Effector CD4-positive, alpha-beta T cell (primary cell): ENCODE measurements around the gene NFKB1.
"Not testable (repeated sequence)": the region's sequence is repeated elsewhere in the genome, so short reads cannot be mapped to it uniquely, and the experiment has no call there.

Experiments
- DNase-seq: peaks from one replicate; pipeline ENCODE4 v3.0.0-alpha.2; 2020

The NFKB1 gene

GRCh38 chr4:102534845-102535244, 33.7 kb downstream of the NFKB1 start:
- no peak for DNase-seq

GRCh38 chr4:102535398-102536082, 34.4 kb downstream of the NFKB1 start:
- DNase-seq = no peak

GRCh38 chr4:102536768-102537167, 35.6 kb downstream of the NFKB1 start:
- DNase-seq = no peak

GRCh38 chr4:102537269-102537668, 36.1 kb downstream of the NFKB1 start:
- no peak for DNase-seq

GRCh38 chr4:102541697-102542096, 40.5 kb downstream of the NFKB1 start:
- DNase-seq = no peak

DNA sequence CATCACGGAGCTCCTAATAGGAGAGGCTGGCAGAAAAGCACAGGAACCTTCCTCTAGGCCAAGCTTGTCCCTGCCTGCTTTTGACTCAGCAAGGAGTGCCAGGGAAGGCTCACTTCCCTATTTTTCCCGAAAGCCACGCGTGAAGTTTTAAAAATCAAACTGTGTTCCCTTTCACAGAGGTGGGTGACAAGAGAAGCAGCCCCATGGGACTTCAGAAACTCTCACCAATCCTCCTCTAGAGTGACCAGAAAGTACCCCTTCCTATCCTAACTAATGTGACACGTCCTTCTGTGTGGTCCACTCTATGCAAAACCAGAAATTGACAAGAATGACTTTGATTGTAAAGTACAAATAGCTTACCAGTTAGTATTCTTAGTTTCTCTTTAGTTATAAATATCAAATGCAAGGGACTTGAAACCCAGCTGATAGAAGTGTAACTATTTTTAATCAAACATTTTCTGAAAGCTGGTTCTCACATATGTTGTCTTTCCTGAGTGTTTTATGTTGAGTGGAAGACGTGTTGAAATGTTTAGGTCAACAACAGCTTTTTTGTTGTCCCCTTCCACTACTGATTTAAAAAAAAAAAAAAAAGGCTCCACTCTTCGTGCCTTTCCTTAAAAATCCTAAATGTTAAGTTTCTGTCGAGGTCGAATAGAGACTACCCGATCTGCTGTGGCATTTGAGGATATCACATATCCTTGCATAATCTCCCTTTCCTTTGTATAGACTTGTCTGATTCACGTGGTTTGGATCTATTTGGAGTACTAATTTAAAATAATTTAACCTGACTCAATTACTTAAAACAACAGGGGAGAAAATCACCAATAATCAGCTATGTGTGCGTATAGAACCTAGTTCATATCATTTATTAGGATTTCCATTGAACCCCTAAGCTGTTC, 42.1 kb downstream of the NFKB1 start:
- no peak for DNase-seq

GRCh38 chr4:102546635-102547034, 45.5 kb downstream of the NFKB1 start:
- no peak for DNase-seq

- no peak for DNase-seq
Measured at GRCh38 chr4:102547973-102548372, 46.8 kb downstream of the NFKB1 start.

- no peak for DNase-seq
Measured at GRCh38 chr4:102551958-102552565, 50.9 kb downstream of the NFKB1 start.

DNA sequence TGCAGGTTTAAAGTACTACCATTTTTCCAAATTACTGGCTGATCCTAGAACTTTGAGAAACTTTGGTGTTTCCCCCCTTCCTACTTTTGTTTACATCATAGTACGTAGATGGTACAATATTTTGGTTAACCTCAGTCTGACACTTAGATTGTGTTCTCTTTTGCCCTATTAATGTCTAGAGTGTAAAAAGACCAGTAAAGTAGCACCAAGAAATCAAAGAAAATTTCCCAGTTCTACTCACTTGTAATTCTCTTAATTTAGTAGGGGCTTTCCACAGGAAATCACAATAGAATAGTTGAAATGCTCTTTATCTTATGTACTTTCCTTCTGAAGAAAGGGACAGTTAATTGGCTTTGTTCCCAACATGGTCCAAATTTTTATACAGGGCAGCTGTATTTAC, 51.6 kb downstream of the NFKB1 start:
- DNase-seq = no peak

DNA sequence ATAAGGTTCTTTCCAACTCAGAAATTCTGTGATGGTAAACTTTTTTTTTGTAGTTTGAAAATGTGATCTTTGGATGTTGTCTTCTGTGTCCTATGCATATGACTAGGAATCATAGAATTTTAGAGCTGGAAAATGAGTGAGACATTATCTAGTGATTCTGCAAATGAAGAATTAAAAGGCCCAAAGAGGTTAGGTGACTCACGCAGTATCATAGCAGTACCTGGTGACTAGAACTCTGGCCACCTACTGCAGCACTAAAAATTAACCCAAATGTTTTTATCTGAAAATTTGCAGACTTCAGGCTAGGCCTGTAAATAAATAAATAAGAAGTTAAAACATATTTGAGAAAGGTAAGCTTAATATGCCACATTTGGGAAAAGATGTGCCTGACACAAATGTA, 52.8 kb downstream of the NFKB1 start:
- DNase-seq = no peak

GRCh38 chr4:102554482-102554881, 53.3 kb downstream of the NFKB1 start:
- DNase-seq = no peak

DNA sequence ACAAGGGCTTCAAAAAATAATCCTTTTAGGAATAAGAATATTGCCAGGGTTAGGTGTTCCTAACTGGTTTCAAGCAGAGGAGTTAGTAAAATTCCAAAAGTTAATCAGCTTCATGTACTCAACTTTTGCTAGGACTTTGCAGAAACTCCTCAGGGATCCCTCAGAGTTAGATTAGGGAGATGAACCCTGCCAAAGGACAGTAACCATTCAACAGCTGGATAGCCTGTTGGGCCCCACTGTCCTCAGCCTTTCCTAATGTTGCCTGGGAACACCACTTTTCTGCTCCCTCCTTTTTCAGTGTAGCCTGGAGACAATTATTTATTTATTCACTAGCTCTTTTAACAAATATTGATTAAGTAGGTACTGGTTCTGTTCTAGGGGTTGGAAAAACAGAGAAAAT, 53.8 kb downstream of the NFKB1 start:
- DNase-seq = no peak

DNA sequence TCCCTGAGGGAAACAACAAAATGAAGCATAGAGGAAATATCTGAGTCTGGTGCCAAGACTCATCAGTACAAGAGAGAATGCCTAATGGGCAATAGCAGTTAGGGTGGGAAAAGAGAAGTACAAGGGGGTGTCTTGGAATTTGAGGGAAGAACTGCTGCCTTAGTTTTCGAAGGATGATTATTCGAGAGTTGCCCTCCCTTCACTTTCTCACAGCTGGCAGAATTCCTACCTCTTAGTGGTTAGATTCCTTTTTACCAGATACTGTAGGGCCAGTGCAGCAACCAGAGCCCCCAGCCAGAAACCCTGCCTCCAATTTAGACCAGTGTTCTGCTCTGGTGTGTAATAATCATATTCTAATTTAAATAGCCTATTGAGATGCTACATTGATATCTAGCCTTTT, 56.5 kb downstream of the NFKB1 start:
- DNase-seq = no peak

GRCh38 chr4:102560115-102560514, 59.0 kb downstream of the NFKB1 start:
- no peak for DNase-seq

DNA sequence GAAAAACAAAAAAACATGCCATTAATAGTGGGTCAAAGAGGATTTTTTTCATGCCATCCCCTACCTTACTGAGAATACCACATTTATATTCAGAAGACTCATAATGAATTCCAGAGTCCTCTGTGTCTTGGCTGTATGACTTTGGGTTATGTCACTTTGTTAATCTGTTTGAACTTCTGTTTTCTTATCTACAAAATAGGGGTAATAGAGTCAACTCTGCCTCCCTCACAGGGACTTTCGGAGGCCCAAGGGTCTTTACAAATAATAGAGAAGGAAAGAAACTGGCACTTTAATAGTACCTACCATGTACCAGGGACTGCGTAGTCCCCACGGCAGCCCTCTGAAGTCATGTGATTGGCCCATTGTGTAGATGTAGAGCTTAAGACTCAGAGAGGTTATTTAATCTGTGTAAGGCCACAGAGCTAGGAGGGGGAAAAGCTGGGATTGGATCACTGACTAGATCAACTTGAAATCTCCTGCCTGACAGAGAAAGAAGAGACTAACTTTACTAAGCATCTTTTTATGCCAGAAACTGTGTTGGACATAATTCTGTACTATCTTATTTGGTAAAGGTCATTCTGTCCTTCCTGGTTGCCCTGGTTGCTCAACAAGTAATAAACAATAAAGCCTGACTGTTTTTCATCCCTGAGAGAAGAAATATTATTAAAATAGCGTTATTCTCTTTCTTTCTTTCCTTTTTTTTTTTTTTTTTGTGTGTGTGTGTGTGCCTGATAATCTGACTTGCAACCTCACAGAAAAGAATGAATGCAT, 59.6 kb downstream of the NFKB1 start:
- DNase-seq = no peak

DNA sequence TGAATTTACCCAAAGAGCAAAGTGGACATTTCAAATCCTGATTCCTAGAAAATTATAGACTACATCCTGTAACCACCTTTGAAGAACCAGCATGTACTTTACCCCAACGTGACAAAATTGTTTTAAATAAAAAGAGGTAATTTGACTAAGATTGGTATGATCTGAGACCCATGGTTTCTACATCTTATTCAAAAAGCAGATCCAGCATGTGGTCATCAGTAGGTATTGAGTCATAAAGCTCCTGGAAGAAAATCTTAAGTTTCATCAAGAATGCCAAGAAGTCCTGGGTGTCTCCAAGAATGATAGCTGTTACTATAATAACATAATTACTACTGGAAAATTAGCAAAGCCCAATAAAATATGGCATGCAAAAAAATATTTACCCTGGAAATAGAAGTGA, 61.8 kb downstream of the NFKB1 start:
- no peak for DNase-seq

DNA sequence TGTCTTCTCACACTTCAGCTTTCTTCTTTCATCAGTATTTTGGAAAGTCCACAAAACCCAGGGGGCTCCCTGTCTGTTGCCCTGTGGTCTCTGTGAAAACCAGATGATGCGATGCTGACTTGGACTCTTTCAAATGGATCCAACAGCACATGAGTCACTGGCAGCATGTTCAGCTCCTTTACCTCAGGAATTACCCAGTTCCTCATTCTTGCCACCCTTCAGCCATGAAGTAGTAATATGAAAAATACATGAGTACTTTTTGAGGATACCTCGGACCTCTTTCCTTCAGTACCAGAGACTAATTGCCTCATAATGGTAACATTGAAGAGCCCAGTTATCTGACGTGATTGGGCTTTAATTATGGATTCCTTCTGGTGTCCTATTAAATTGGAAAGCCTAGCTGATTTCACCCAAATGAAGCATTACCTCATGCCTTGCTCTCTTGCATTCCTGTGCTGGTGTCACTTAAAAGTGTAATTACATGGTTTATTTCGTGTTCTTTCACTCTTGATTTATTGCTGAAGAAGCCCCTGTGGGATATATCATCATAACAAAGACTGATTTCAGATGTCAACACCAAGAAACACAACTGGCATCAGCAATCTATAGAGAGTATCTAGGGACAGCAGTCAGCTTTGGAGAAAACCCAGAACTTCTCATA, 63.4 kb downstream of the NFKB1 start:
- no peak for DNase-seq

- DNase-seq = no peak
Measured at GRCh38 chr4:102565696-102566095, 64.5 kb downstream of the NFKB1 start.

GRCh38 chr4:102566426-102566825, 65.3 kb downstream of the NFKB1 start:
- no peak for DNase-seq

DNA sequence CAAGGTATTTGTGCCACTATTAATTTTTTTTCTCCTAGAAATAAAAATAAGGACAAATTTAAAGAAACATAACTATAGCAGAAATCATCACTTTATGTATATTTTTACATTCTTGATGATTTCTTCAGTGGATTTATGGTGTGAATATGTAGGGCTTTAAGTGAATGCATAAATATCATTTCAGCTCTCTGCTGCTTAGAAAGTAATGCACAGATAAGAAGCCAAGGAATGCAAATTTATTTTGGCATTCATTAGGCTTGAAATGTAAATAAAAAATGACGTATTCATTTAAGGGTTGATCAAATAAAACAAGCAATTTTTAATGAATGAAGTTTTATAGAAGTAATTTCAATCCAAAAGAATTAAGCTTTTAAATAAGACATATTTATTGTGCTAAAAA, 66.3 kb downstream of the NFKB1 start:
- DNase-seq = no peak

DNA sequence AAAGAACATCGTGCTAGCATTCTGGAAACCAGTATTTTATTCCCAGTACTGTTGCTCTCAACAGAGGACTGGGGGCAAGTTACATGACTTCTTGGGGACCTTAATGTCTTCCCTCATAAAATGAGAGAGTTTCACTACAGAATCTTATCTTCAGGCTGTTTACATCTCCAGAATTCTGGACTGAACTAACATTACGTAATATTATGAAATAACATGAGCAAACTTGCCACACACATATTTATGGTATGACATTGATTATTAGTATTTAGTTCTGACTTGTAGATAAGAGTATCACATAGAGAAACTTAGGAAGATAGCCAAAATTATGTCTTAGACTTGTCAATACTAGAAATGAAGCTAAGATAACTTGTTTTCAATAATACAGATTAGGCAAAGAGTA, 68.0 kb downstream of the NFKB1 start:
- DNase-seq = no peak

DNA sequence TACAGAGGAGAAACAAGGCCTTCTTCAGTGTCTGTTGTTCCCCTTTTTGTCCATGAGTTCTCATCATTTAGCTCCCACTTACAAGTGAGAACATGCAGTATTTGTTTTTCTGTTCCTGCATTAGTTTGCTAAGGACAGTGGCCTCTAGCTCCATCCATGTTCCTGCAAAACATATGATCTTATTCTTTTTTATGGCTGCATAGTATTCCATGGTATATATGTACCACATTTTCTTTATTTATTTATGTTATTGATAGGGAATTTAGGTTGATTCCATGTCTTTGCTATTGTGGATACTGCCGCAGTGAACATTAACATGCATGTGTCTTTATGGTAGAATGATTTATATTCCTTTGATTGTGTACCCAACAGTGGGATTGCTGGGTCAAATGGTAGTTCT, 69.1 kb downstream of the NFKB1 start:
- not testable (repeated sequence) for DNase-seq
